IPS DF 6.9 (cell line): ENCODE results near the gene TFG.

Source experiments
- DNase-seq: peaks from one replicate; pipeline ENCODE4 v3.0.0-alpha.2; 2013; ENCODE audit warnings: low read depth, low spot score
- H3K27ac ChIP-seq: one replicate; pipeline ENCODE4 v1.5.1; 2013; ENCODE audit warnings: low read length, control low read depth
- H3K27me3 ChIP-seq: 2 replicates; pipeline ENCODE4 v1.6.1; 2013; ENCODE audit warnings: mild to moderate bottlenecking, low read length; ENCODE audit not compliant: control insufficient read depth, insufficient read depth
- H3K36me3 ChIP-seq: 2 replicates; pipeline ENCODE4 v1.6.1; 2013; ENCODE audit warnings: low read length; ENCODE audit not compliant: control insufficient read depth, insufficient read depth
- H3K4me1 ChIP-seq: 2 replicates; pipeline ENCODE4 v1.6.1; 2013; ENCODE audit warnings: low read length; ENCODE audit not compliant: control insufficient read depth, insufficient read depth
- H3K4me3 ChIP-seq: 2 replicates; pipeline ENCODE4 v1.5.1; 2013; ENCODE audit warnings: mild to moderate bottlenecking, low read length
- H3K9me3 ChIP-seq: 2 replicates; pipeline ENCODE4 v1.6.1; 2013; ENCODE audit warnings: low read length, inconsistent platforms; ENCODE audit not compliant: control insufficient read depth, insufficient read depth
- WGBS: extraction: QIAGEN DNeasy Blood & Tissue Kit; methylation state at CpG from one replicate; pipeline ENCODE4 v1.1.7; 2013; ENCODE audit warnings: mixed read lengths, missing lambda C conversion rate; ENCODE audit not compliant: insufficient read length, insufficient coverage; 5-methylcytosine and 5-hydroxymethylcytosine counted together

Gene TFG

GRCh38 chr3:100748967-100749366, 39.7 kb downstream of the TFG start:
- Histone ChIP-seq H3K36me3 (peaks cover 5% of the 10 kb centered on the region; the same call in 1 of the 2 replicates), H3K9me3 (no peaks in the 10 kb centered on the region), H3K27me3 (no peaks in the 10 kb centered on the region), H3K4me3 (no peak overlapping the region), H3K4me1 (peaks cover 3% of the 10 kb centered on the region; the same call in 1 of the 2 replicates), H3K27ac (no peak overlapping the region)
- no peak for DNase-seq
- no CpG with 5 or more reads among the region's 2 CpGs for WGBS

GRCh38 chr3:100753846-100754245, 44.6 kb downstream of the TFG start:
- Histone ChIP-seq H3K27me3 (no peaks in the 10 kb centered on the region), H3K4me1 (peaks cover 3% of the 10 kb centered on the region; the same call in 1 of the 2 replicates), H3K27ac (no peak overlapping the region), H3K4me3 (no peak overlapping the region), H3K36me3 (no peaks in the 10 kb centered on the region), H3K9me3 (no peaks in the 10 kb centered on the region)
- WGBS: no CpG with 5 or more reads among the region's 2 CpGs
- no peak for DNase-seq

DNA sequence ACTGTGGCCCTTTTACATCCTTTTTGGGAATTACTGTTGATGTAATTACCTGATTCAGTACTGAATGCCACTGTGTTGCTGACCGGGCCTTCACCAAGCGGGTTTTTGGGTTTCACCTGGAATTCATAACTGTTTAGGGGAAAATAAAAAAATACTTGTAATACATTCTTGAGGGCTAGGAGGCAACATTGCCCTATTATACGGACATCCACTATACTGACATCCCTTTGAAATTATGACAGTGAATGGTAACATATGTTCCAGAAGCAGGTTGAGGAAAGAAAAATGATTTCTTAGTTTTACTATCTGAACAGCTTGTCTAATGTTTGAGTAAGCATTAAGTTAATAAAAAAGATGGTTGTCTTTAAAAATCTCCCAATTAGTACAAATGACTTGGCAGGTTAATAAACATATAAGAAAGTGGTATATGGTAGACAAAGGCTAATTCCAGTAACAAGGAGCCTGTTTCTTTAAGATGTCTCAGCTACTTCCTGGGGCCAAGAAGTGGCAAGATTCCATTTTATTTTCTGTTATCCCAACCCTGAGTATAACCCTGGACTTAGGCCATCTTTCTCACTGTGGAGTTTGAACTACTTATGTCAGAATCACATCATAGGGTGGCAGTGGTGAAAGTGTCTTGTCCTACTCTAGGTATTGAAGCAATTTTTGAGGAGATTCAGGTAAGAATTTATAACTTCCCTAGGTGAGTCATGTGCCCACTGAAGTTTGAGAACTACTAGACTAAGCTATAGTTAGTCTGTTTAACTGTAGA, 45.5 kb downstream of the TFG start:
- Histone ChIP-seq H3K27ac (no peak overlapping the region), H3K4me3 (no peak overlapping the region), H3K27me3 (no peaks in the 10 kb centered on the region), H3K9me3 (no peaks in the 10 kb centered on the region), H3K36me3 (no peaks in the 10 kb centered on the region), H3K4me1 (peaks cover 3% of the 10 kb centered on the region; the same call in 1 of the 2 replicates)
- no CpG with 5 or more reads among the region's 3 CpGs for WGBS
- no peak for DNase-seq

DNA sequence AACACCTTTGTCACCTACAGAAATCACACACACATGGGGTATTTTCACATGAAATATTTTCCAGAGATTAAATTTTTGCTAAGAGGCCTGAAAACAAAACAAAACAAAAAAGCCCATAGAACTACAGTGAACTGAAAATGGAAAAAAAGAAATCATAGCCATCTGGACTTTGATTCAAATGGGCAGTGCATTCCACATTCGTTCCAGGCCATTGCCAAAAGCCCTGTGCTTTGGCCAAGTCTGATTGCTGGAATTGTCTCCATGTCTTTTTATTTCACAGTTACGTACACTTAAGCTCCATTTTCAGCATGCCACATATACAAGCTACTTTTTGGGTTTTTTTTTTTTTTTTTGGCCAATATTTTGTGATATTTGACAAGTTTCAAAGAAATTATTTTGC, 47.1 kb downstream of the TFG start:
- Histone ChIP-seq H3K4me1 (peaks cover 3% of the 10 kb centered on the region; the same call in 1 of the 2 replicates), H3K27ac (no peak overlapping the region), H3K27me3 (no peaks in the 10 kb centered on the region), H3K36me3 (no peaks in the 10 kb centered on the region), H3K4me3 (no peak overlapping the region), H3K9me3 (no peaks in the 10 kb centered on the region)
- no peak for DNase-seq
- no CpG with 5 or more reads among the region's 2 CpGs for WGBS

DNA sequence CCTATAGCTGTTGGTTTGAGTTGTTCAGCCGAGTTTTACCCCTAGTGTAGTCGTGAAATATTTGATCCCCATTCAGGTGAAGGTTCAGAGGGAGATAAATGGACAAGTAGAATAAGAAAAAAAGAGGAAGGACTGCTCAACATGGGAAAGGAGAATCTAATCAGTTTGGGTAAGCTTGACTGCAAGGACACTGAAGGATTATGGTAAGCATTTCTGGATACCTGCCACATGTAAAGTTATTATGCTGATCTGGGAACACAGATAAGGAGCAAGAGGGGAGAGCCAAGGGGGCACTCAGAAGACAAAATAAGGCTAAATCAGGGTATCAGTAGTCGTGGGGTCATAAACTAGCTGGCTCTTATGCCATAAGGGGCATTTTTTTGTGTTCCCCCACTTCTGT, 49.9 kb downstream of the TFG start:
- no peak for DNase-seq
- no peak overlapping the region for H3K27ac ChIP-seq
- no peaks in the 10 kb centered on the region for H3K27me3 ChIP-seq
- H3K4me3 ChIP-seq: no peak overlapping the region
- no peaks in the 10 kb centered on the region for H3K4me1 ChIP-seq
- no peaks in the 10 kb centered on the region for H3K9me3 ChIP-seq
- WGBS: no CpG with 5 or more reads among the region's 3 CpGs
- no peaks in the 10 kb centered on the region for H3K36me3 ChIP-seq

DNA sequence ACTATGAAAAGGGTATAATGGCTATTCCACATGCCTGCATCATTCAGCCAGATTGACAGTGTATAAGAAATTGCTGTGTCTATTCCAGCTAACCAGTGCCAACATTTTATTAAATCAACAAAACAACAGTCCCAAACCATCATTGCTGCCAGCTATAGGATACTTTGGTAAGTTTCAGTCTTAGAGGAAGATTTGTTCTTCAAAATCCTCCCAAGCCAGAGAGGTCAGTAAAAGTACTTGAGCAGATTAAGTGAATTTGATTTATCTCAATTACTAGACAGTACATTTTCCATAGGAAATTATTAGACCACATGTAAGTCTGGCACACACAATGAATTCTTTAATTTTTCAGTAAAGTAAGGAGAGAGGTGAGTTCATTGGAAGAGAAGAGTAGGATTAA, 50.7 kb downstream of the TFG start:
- H3K4me1 ChIP-seq: no peaks in the 10 kb centered on the region
- no peak for DNase-seq
- H3K27me3 ChIP-seq: no peaks in the 10 kb centered on the region
- H3K9me3 ChIP-seq: no peaks in the 10 kb centered on the region
- H3K4me3 ChIP-seq: no peak overlapping the region
- H3K27ac ChIP-seq: no peak overlapping the region
- no peaks in the 10 kb centered on the region for H3K36me3 ChIP-seq

GRCh38 chr3:100760377-100760776, 51.1 kb downstream of the TFG start:
- no peak overlapping the region for H3K27ac ChIP-seq
- no CpG with 5 or more reads among the region's 4 CpGs for WGBS
- no peak for DNase-seq
- no peak overlapping the region for H3K4me3 ChIP-seq
- H3K36me3 ChIP-seq: no peaks in the 10 kb centered on the region
- H3K9me3 ChIP-seq: no peaks in the 10 kb centered on the region
- H3K27me3 ChIP-seq: no peaks in the 10 kb centered on the region
- no peaks in the 10 kb centered on the region for H3K4me1 ChIP-seq

GRCh38 chr3:100761211-100761942, 52.1 kb downstream of the TFG start:
- Histone ChIP-seq H3K4me3 (no peak overlapping the region), H3K4me1 (no peaks in the 10 kb centered on the region), H3K36me3 (no peaks in the 10 kb centered on the region), H3K27ac (no peak overlapping the region), H3K9me3 (no peaks in the 10 kb centered on the region), H3K27me3 (no peaks in the 10 kb centered on the region)
- no CpG with 5 or more reads among the region's 1 CpG for WGBS
- DNase-seq: no peak

GRCh38 chr3:100761951-100762350, 52.7 kb downstream of the TFG start:
- no peaks in the 10 kb centered on the region for H3K9me3 ChIP-seq
- no peak overlapping the region for H3K27ac ChIP-seq
- no peaks in the 10 kb centered on the region for H3K4me1 ChIP-seq
- H3K36me3 ChIP-seq: no peaks in the 10 kb centered on the region
- H3K27me3 ChIP-seq: no peaks in the 10 kb centered on the region
- DNase-seq: no peak
- no peak overlapping the region for H3K4me3 ChIP-seq

GRCh38 chr3:100765437-100765975, 56.2 kb downstream of the TFG start:
- WGBS: no CpG with 5 or more reads among the region's 3 CpGs
- Histone ChIP-seq H3K27me3 (no peaks in the 10 kb centered on the region), H3K4me3 (no peak overlapping the region), H3K36me3 (no peaks in the 10 kb centered on the region), H3K27ac (no peak overlapping the region), H3K4me1 (peaks cover 2% of the 10 kb centered on the region; the same call in 1 of the 2 replicates), H3K9me3 (no peaks in the 10 kb centered on the region)
- DNase-seq: no peak
